ENCODE results near the gene UBR4.

GRCh38 chr1:19122668-19123067, 87.4 kb downstream of the UBR4 start:
- no peak for TF ChIP-seq CTCF (optimal IDR thresholded peaks at IDR 0.05 in 1 of 3, IDR thresholded peaks at IDR 0.05 in 1 of 3, conservative IDR thresholded peaks at IDR 0.05 in 1 of 3; ENCODE audit: extremely low read depth in 1 of 3, insufficient read depth in 2 of 3, low read length in 3 of 3)
- TF ChIP-seq EZH2 (IDR thresholded peaks at IDR 0.05; ENCODE audit: low read length): no peak

Measured in keratinocyte (primary cell).